ENCODE data around the gene DYNC1LI1.

Gene DYNC1LI1

GRCh38 chr3:32487781-32488473 lies 82.7 kb downstream of the DYNC1LI1 start:
- DNase-seq, result no peak

- DNase-seq, result no peak
Measured at GRCh38 chr3:32484436-32484835, 86.2 kb downstream of the DYNC1LI1 start.

DNA sequence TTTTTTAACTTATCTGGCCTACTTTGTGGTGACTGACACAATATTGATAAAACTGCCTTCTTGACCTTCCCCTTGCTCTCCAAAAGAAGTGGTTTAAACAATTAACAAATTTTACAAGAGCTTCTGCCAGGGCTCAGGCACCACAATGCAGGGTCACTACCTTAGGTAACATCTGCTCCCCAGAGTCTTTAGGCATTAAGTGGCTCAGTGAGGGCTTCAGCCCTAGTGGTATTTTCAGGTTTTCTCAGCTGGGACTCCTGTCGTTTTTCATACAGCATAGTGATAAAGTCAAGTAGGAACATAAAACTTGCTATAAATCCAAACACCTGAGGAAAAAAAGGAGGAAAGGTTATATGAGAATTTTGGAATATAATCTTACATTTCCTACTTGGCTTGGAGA lies 86.9 kb downstream of the DYNC1LI1 start:
- no peak for DNase-seq

GRCh38 chr3:32482693-32483092 lies 88.0 kb downstream of the DYNC1LI1 start:
- DNase-seq, result no peak

DNA sequence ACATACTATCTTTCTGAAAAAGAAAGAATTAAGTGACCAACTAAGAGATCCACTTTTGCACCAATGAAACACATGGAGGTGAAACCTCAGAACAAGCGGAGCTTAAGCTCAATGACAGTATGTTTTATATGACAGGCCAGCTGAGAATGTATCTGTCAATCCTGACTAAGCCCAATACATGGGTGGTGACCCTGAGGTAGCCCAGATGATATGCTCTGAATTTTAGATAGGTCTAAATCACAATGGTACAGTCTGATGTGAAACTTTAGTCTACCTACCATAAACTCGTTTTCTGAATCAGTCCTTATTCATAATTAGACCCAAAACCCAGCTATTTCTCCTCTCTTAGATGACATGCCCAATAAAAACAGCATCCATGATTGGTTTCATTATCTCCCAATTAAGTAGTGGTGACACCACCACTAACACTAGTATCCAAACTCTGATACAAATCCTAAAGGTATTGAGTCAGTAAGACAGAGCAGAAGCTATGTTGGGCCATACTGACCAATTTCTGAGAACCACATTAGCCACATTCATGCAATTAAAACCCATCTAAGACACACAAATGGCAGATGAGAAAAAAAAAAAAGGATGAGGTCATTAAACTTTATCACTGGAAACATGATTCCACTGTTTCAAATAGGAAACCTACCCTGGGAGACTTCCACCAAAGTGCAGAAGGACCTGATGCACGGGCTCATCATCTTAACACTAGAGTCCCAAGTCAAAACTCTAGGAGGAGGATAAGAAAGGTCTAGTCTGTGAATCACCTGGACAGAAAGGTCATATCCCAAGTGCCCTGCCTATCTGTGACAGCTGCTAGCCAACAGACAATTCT lies 88.6 kb downstream of the DYNC1LI1 start:
- no peak for DNase-seq

- DNase-seq, result peak; percentile 21
Measured at GRCh38 chr3:32480604-32481003, 90.1 kb downstream of the DYNC1LI1 start.

Data from EL (cell line).